Colon (tissue), 2 donors: ENCODE measurements around the gene LARGE1.

Experiments used
- FAIRE-seq: peaks from 2 replicates; lab custom pipeline; 2012; peaks lifted over from hg19 to GRCh38; lab: Jason Lieb, UNC
- donor health status: control.
- donor health status: control.

LARGE1 gene

GRCh38 chr22:33913188-33913587, 7.1 kb downstream of the LARGE1 start:
- FAIRE-seq = no peak

GRCh38 chr22:33909911-33910310, 10.4 kb downstream of the LARGE1 start:
- no peak for FAIRE-seq

GRCh38 chr22:33909075-33909458, 11.2 kb downstream of the LARGE1 start:
- no peak for FAIRE-seq

- FAIRE-seq = no peak
Observed at GRCh38 chr22:33908171-33909074, 11.9 kb downstream of the LARGE1 start.

- no peak for FAIRE-seq
Observed at GRCh38 chr22:33906954-33907353, 13.3 kb downstream of the LARGE1 start.

GRCh38 chr22:33906475-33906874, 13.8 kb downstream of the LARGE1 start:
- no peak for FAIRE-seq

GRCh38 chr22:33903012-33903411, 17.3 kb downstream of the LARGE1 start:
- FAIRE-seq = no peak

- FAIRE-seq = no peak
Observed at GRCh38 chr22:33902073-33902472, 18.2 kb downstream of the LARGE1 start.

GRCh38 chr22:33898121-33898520, 22.2 kb downstream of the LARGE1 start:
- FAIRE-seq = no peak

- no peak for FAIRE-seq
Observed at GRCh38 chr22:33897448-33897835, 22.8 kb downstream of the LARGE1 start.

- no peak for FAIRE-seq
Observed at GRCh38 chr22:33896575-33897447, 23.5 kb downstream of the LARGE1 start.

- no peak for FAIRE-seq
Observed at GRCh38 chr22:33896154-33896553, 24.1 kb downstream of the LARGE1 start.

GRCh38 chr22:33895444-33895843, 24.8 kb downstream of the LARGE1 start:
- no peak for FAIRE-seq

GRCh38 chr22:33894515-33894914, 25.8 kb downstream of the LARGE1 start:
- no peak for FAIRE-seq

GRCh38 chr22:33894036-33894435, 26.2 kb downstream of the LARGE1 start:
- FAIRE-seq = no peak

GRCh38 chr22:33893512-33893911, 26.8 kb downstream of the LARGE1 start:
- no peak for FAIRE-seq

GRCh38 chr22:33891992-33892391, 28.3 kb downstream of the LARGE1 start:
- FAIRE-seq = no peak

- FAIRE-seq = no peak
Observed at GRCh38 chr22:33891455-33891854, 28.8 kb downstream of the LARGE1 start.

- no peak for FAIRE-seq
Observed at GRCh38 chr22:33889748-33890147, 30.5 kb downstream of the LARGE1 start.

GRCh38 chr22:33888821-33889220, 31.5 kb downstream of the LARGE1 start:
- no peak for FAIRE-seq

- no peak for FAIRE-seq
Observed at GRCh38 chr22:33887173-33887572, 33.1 kb downstream of the LARGE1 start.

- FAIRE-seq = no peak
Observed at GRCh38 chr22:33886696-33887095, 33.6 kb downstream of the LARGE1 start.

- no peak for FAIRE-seq
Observed at GRCh38 chr22:33884829-33885228, 35.4 kb downstream of the LARGE1 start.
